ENCODE data around the gene PDIK1L. TPM values are rescaled to one million over a fixed set of nuclear protein-coding genes. Genes with fewer than 3 reads are reported as not detected.
A peak's percentile ranks its signal among the peaks of the same experiment; 100 is the strongest.

PDIK1L gene
- total and polyA plus RNA-seq, 2 of the 4 experiments (the other 2 are of a cell fraction) = 1.4 to 3.0 TPM

- ATAC-seq (ENCODE audit: low read depth) = no peak
- in situ Hi-C loops (cut with MboI; ENCODE audit: low sequenced_read_pairs) (no loop called here), intact Hi-C loops (cut with micrococcal nuclease) (loop anchor here (1.0 to 5.0 kb wide), 3 partner anchors 64 to 223 kb away; partner anchors contain the start of gene CEP85), dilution Hi-C loops (cut with HindIII; ENCODE audit: low sequenced_read_pairs, unreplicated experiment) (no loop called here)
- Histone ChIP-seq H2AK9ac (replicated peaks; ENCODE audit: low read depth, low read length, poor library complexity) (peak within 1 kb of the TSS; percentile 95), H2AK5ac (ENCODE audit: low read depth, low read length) (no peak within 1 kb of the TSS), H2BK5ac (ENCODE audit: low read depth, low read length, poor library complexity, severe bottlenecking) (peak within 1 kb of the TSS; percentile 10), H2AFZ (replicated peaks; ENCODE audit: low read length, poor library complexity) (peak within 1 kb of the TSS; percentile 97), H3K18ac (ENCODE audit: low read depth, low read length) (no peak within 1 kb of the TSS), H3K4ac (ENCODE audit: low read depth, low read length) (peak within 1 kb of the TSS; percentile 78), H3K27ac (ENCODE audit: insufficient read depth, low read length) (peak within 1 kb of the TSS; percentile 66; the same call in 1 of the 2 replicates), H2BK15ac (ENCODE audit: low read depth, low read length) (no peak within 1 kb of the TSS), H3K4me2 (ENCODE audit: low read depth, low read length) (peak within 1 kb of the TSS; percentile 91), H3K36me3 (ENCODE audit: control insufficient read depth, insufficient read depth, low read length) (0 out of 2 replicates have a peak, but pooled peaks cover 2% of the 10 kb centered on the region), H3K4me3 (ENCODE audit: insufficient read depth, low read depth, low read length) (peak within 1 kb of the TSS; percentile 84), H3K79me1 (ENCODE audit: low read depth in 1 of 2, low read length in 2 of 2) (peaks cover 4 to 19% of the 10 kb centered on the region in 2 experiments), H3K9ac (ENCODE audit: low read depth, low read length) (peak within 1 kb of the TSS; percentile 89), H3K9me1 (ENCODE audit: insufficient read depth, low read length) (peaks cover 6% of the 10 kb centered on the region; the same call in 1 of the 2 replicates), H4K8ac (ENCODE audit: low read depth in 2 of 2, low read length in 2 of 2) (peak within 1 kb of the TSS in 1 of 2 experiments; percentile 91; a peak in 3 of 4 replicates), H3K56ac (ENCODE audit: extremely low read depth, insufficient read depth, low read length) (no peak within 1 kb of the TSS), H3K9me3 (ENCODE audit: control insufficient read depth, insufficient read depth, low read length) (no peaks in the 10 kb centered on the region), H2BK20ac (ENCODE audit: low read depth, low read length) (no peak within 1 kb of the TSS), H3K4me1 (ENCODE audit: control insufficient read depth, insufficient read depth, low read length) (peaks cover 5% of the 10 kb centered on the region; the same call in 1 of the 2 replicates), H3K14ac (replicated peaks; ENCODE audit: low read depth, low read length) (peak within 1 kb of the TSS; percentile 85; the same call in 1 of the 2 replicates), H3K23ac (ENCODE audit: low read depth, low read length) (no peak within 1 kb of the TSS), H4K20me1 (ENCODE audit: insufficient read depth, low read length) (no peaks in the 10 kb centered on the region), H4K5ac (ENCODE audit: low read depth, low read length) (peak within 1 kb of the TSS; percentile 59; the same call in 1 of the 2 replicates), H4K91ac (ENCODE audit: insufficient read depth, low read depth, low read length) (peak within 1 kb of the TSS; percentile 71), H3K27me3 (ENCODE audit: control insufficient read depth, insufficient read depth, low read length) (peaks cover 8% of the 10 kb centered on the region; the same call in 1 of the 2 replicates), H2BK120ac (ENCODE audit: low read depth, low read length) (no peak within 1 kb of the TSS)
- TF ChIP-seq RCOR1 (IDR thresholded peaks at IDR 0.05; ENCODE audit: insufficient replicate concordance, low read length) = no peak
- no peak for TF ChIP-seq POLR2A (IDR thresholded peaks at IDR 0.05; ENCODE audit: low read depth, low read length)
- TF ChIP-seq FOS (IDR thresholded peaks at IDR 0.05; ENCODE audit: low read depth, low read length) = no peak
- no peak for TF ChIP-seq USF2 (IDR thresholded peaks at IDR 0.05; ENCODE audit: low read depth, low read length)
- no peak for TF ChIP-seq MAFK (IDR thresholded peaks at IDR 0.05; ENCODE audit: low read depth, low read length)
- no peak for TF ChIP-seq NFE2L2 (IDR thresholded peaks at IDR 0.05; ENCODE audit: low read depth, low read length)
- no TSS peak for BruUV-seq (replicated peaks)
- no peak for DNase-seq
- CTCF ChIA-PET = interaction anchor here (1.8 kb wide), 2 partner anchors 13 to 66 kb away, joined by 6 to 8 read pairs; partner anchors contain the start of gene CEP85
- POLR2A ChIA-PET (ENCODE audit: unreplicated experiment) = no interaction called here
- WGBS, 2 experiments (ENCODE audit: extremely low coverage in 2 of 2, insufficient read length in 1 of 2) = 70% methylated on average over 2 of the region's 5 CpGs; no CpG with 5 or more reads in 1 of the 2 experiments
Observed at GRCh38 chr1:26168410-26169197, 57.0 kb downstream of the PDIK1L start, which contains the start of gene C1orf232. TSS of gene C1orf232 (minus strand) at chr1:26168963. CDS start at chr1:26168499, 464 bp downstream.

Data from IMR-90 (cell line).